Measurements from ENCODE around the gene NFKBIE.

The NFKBIE gene

GRCh38 chr6:44270526-44271405 is 5.4 kb upstream of the NFKBIE start:
- TF ChIP-seq CTCF (IDR thresholded peaks at IDR 0.05; ENCODE audit: low read depth, low read length): no peak
- in situ Hi-C loops (cut with HindIII; ENCODE audit: low sequenced_read_pairs): no loop called here
- no peak overlapping the region for H3K4me3 ChIP-seq (ENCODE audit: low read depth, low read length)
- no peak for DNase-seq (ENCODE audit: low read depth, low spot score)

- in situ Hi-C loops (cut with HindIII; ENCODE audit: low sequenced_read_pairs): no loop called here
- H3K4me3 ChIP-seq (ENCODE audit: low read depth, low read length): no peak within 1 kb of the TSS
- no peak for DNase-seq (ENCODE audit: low read depth, low spot score)
- no peak for TF ChIP-seq CTCF (IDR thresholded peaks at IDR 0.05; ENCODE audit: low read depth, low read length)
Measured at GRCh38 chr6:44269921-44270525, 4.7 kb upstream of the NFKBIE start, which contains the start of gene TMEM151B. Gene TMEM151B, plus strand, starts transcription at chr6:44270450. Its CDS starts 293 bp downstream, at chr6:44270743.

GRCh38 chr6:44269178-44269920 is 4.0 kb upstream of the NFKBIE start:
- no peak overlapping the region for H3K4me3 ChIP-seq (ENCODE audit: low read depth, low read length)
- in situ Hi-C loops (cut with HindIII; ENCODE audit: low sequenced_read_pairs): no loop called here
- TF ChIP-seq CTCF (IDR thresholded peaks at IDR 0.05; ENCODE audit: low read depth, low read length): no peak
- no peak for DNase-seq (ENCODE audit: low read depth, low spot score)

GRCh38 chr6:44268095-44268628 is 2.8 kb upstream of the NFKBIE start:
- DNase-seq (ENCODE audit: low read depth, low spot score): peak; percentile 38
- in situ Hi-C loops (cut with HindIII; ENCODE audit: low sequenced_read_pairs): no loop called here
- no peak overlapping the region for H3K4me3 ChIP-seq (ENCODE audit: low read depth, low read length)
- TF ChIP-seq CTCF (IDR thresholded peaks at IDR 0.05; ENCODE audit: low read depth, low read length): peak; percentile 99

- DNase-seq (ENCODE audit: low read depth, low spot score): no peak
- in situ Hi-C loops (cut with HindIII; ENCODE audit: low sequenced_read_pairs): no loop called here
- no peak for TF ChIP-seq CTCF (IDR thresholded peaks at IDR 0.05; ENCODE audit: low read depth, low read length)
- H3K4me3 ChIP-seq (ENCODE audit: low read depth, low read length): no peak overlapping the region
Measured at GRCh38 chr6:44267252-44267651, 1.9 kb upstream of the NFKBIE start.

GRCh38 chr6:44266347-44266746 is 996 bp upstream of the NFKBIE start:
- DNase-seq (ENCODE audit: low read depth, low spot score): no peak
- no peak overlapping the region for H3K4me3 ChIP-seq (ENCODE audit: low read depth, low read length)
- in situ Hi-C loops (cut with HindIII; ENCODE audit: low sequenced_read_pairs): no loop called here
- no peak for TF ChIP-seq CTCF (IDR thresholded peaks at IDR 0.05; ENCODE audit: low read depth, low read length)
